ENCODE data around the gene FRS3.

DNA sequence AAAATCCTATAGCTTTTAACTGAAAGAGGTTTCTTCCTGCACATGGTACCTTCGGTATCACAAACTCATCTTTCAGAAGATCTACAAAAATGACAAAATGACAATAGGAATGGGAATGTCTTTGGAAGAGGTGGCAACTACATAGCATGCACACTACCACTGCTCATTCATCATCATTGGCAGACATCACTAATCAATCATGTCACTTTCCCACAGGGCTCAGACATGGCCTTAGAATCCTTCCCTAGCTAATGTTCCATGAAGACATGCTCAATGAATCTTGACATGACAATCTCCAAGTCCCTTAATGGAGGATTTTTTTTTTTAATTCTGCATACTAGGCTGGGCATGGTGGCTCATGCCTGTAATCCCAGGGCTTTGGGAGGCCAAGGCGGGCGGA is 29.3 kb downstream of the FRS3 start:
- TF ChIP-seq ZNF274 (IDR thresholded peaks at IDR 0.05; ENCODE audit: low read length) (no peak), ZNF274 (tag by site-specific recombination; IDR thresholded peaks at IDR 0.05; ENCODE audit: borderline replicate concordance) (no peak), ZNF48 (tag by site-specific recombination; IDR thresholded peaks at IDR 0.05) (no peak)
- TF ChIP-seq, protein P1, sequence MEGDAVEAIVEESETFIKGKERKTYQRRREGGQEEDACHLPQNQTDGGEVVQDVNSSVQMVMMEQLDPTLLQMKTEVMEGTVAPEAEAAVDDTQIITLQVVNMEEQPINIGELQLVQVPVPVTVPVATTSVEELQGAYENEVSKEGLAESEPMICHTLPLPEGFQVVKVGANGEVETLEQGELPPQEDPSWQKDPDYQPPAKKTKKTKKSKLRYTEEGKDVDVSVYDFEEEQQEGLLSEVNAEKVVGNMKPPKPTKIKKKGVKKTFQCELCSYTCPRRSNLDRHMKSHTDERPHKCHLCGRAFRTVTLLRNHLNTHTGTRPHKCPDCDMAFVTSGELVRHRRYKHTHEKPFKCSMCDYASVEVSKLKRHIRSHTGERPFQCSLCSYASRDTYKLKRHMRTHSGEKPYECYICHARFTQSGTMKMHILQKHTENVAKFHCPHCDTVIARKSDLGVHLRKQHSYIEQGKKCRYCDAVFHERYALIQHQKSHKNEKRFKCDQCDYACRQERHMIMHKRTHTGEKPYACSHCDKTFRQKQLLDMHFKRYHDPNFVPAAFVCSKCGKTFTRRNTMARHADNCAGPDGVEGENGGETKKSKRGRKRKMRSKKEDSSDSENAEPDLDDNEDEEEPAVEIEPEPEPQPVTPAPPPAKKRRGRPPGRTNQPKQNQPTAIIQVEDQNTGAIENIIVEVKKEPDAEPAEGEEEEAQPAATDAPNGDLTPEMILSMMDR (tag by site-specific recombination; IDR thresholded peaks at IDR 0.05) = no peak
